B cell (primary cell): ENCODE measurements around the gene MAML2. TPM values are rescaled to one million over a fixed set of nuclear protein-coding genes. Genes with fewer than 3 reads are reported as not detected.

ENCODE experiments used
- ATAC-seq: fragments of 200-7000 bp; cut with Tn5 transposase; one replicate; pipeline ENCODE4 v1.10.0; 2021; ENCODE audit warnings: low read depth, mild to moderate bottlenecking, moderate number of reproducible peaks, moderate library complexity
- CTCF ChIA-PET: fragments of 350-600 bp; sonication (Branson Sonifier 250); formaldehyde crosslinking; loops from one replicate; lab custom pipeline; 2021; ENCODE audit warnings: antibody characterized with exemption, inconsistent platforms; lab: Charles Lee
- POLR2A ChIA-PET: fragments of 350-600 bp; sonication (Branson Sonifier 250); formaldehyde crosslinking; loops from one replicate; lab custom pipeline; 2021; ENCODE audit warnings: antibody characterized with exemption; lab: Charles Lee
- DNase-seq: peaks from one replicate; pipeline ENCODE4 v3.0.0; 2013
- H2AFZ ChIP-seq: 2 replicates; pipeline ENCODE4 v1.6.1; 2012; ENCODE audit warnings: mild to moderate bottlenecking, low read depth, low read length; ENCODE audit not compliant: insufficient read depth, poor library complexity, severe bottlenecking
- H3K27ac ChIP-seq, 2 donors: 1 replicate in 1 of 2; 2 replicates in 1 of 2; pipeline ENCODE4 v1.5.1; 2012 to 2013; ENCODE audit warnings: low read length in 2 of 2, mild to moderate bottlenecking in 2 of 2, moderate library complexity in 1 of 2
- H3K27me3 ChIP-seq, 4 experiments: fragments of 200-600 bp in 1 of 4; sonication (generic) in 1 of 4; replicated peaks in 1 of 4; 1 replicate in 2 of 4; 2 replicates in 2 of 4; pipeline versions ENCODE4 v1.6.1 to v1.7.0; 2013 to 2016; ENCODE audit warnings: low read length in 3 of 4, mild to moderate bottlenecking in 2 of 4, mixed read lengths in 1 of 4, moderate library complexity in 1 of 4; ENCODE audit not compliant: insufficient read depth in 4 of 4, control insufficient read depth in 3 of 4; ENCODE audit errors: control extremely low read depth in 1 of 4
- H3K36me3 ChIP-seq, 2 experiments: replicated peaks in 1 of 2; 1 replicate in 1 of 2; 2 replicates in 1 of 2; pipeline versions ENCODE4 v1.6.1 to v1.7.1; 2013; ENCODE audit warnings: low read length in 1 of 2; ENCODE audit not compliant: insufficient read depth in 2 of 2, control insufficient read depth in 1 of 2; ENCODE audit errors: control extremely low read depth in 1 of 2, extremely low read depth in 1 of 2
- H3K4me1 ChIP-seq, 2 donors: fragments of 200-600 bp in 1 of 2; sonication (generic) in 1 of 2; 1 replicate in 1 of 2; 2 replicates in 1 of 2; pipeline versions ENCODE4 v1.5.1 to v1.6.1; 2013 to 2017; ENCODE audit warnings: low read length in 2 of 2; ENCODE audit not compliant: control insufficient read depth in 2 of 2, insufficient read depth in 2 of 2
- H3K4me2 ChIP-seq: replicated peaks from 2 replicates; pipeline ENCODE3; 2012; ENCODE audit warnings: mild to moderate bottlenecking, low read depth, low read length; ENCODE audit not compliant: poor library complexity, severe bottlenecking
- H3K4me3 ChIP-seq, 5 experiments: fragments of 200-600 bp in 1 of 5; sonication (generic) in 1 of 5; 1 replicate in 3 of 5; 2 replicates in 2 of 5; pipeline versions ENCODE4 v1.5.1 to v1.7.0; 2011 to 2016; ENCODE audit warnings: low read length in 4 of 5, mild to moderate bottlenecking in 4 of 5, low read depth in 2 of 5, control low read depth in 1 of 5, moderate library complexity in 1 of 5; ENCODE audit not compliant: insufficient read depth in 1 of 5; ENCODE audit errors: control extremely low read depth in 1 of 5, extremely low read depth in 1 of 5
- H3K79me2 ChIP-seq: fragments of 200-600 bp; sonication (generic); one replicate; pipeline ENCODE4 v1.6.0; 2016; ENCODE audit warnings: low read length; ENCODE audit not compliant: control insufficient read depth, insufficient read depth
- H3K9ac ChIP-seq: fragments of 200-600 bp; sonication (generic); 2 replicates; pipeline ENCODE4 v1.6.1; 2017; ENCODE audit warnings: mild to moderate bottlenecking, low read length, moderate library complexity
- H3K9me3 ChIP-seq, 3 donors: one replicate each; pipeline versions ENCODE4 v1.6.1 to v1.7.1; 2013; ENCODE audit warnings: low read length in 2 of 3; ENCODE audit not compliant: control insufficient read depth in 2 of 3, insufficient read depth in 1 of 3; ENCODE audit errors: control extremely low read depth in 1 of 3
- H4K20me1 ChIP-seq: 2 replicates; pipeline ENCODE4 v1.6.0; 2012; ENCODE audit warnings: mild to moderate bottlenecking, low read length; ENCODE audit not compliant: insufficient read depth, control insufficient read depth, poor library complexity, severe bottlenecking
- H3K27ac Mint-ChIP-seq: one replicate; pipeline ENCODE4 v1.8.0; 2021; ENCODE audit warnings: mixed read lengths
- H3K27me3 Mint-ChIP-seq: one replicate; pipeline ENCODE4 v1.8.0; 2021; ENCODE audit warnings: mixed read lengths
- H3K4me1 Mint-ChIP-seq: one replicate; pipeline ENCODE4 v1.8.0; 2021; ENCODE audit warnings: mixed read lengths
- H3K4me3 Mint-ChIP-seq: one replicate; pipeline ENCODE4 v1.8.0; 2021; ENCODE audit warnings: mixed read lengths
- H3K9me3 Mint-ChIP-seq: one replicate; pipeline ENCODE4 v1.8.0; 2022; ENCODE audit warnings: mixed read lengths; ENCODE audit not compliant: insufficient read depth
- EZH2 ChIP-seq: IDR thresholded peaks from 2 replicates; pipeline ENCODE4 v1.6.1; 2012; ENCODE audit warnings: borderline replicate concordance, low read depth, mild to moderate bottlenecking, moderate library complexity, low read length; ENCODE audit not compliant: insufficient read depth, poor library complexity, severe bottlenecking
- WGBS: methylation state at CpG from one replicate; pipeline ENCODE4 v1.1.5; 2013; ENCODE audit warnings: missing lambda C conversion rate; ENCODE audit not compliant: insufficient coverage; 5-methylcytosine and 5-hydroxymethylcytosine counted together
- intact Hi-C: fragments of 100-400 bp; cut with micrococcal nuclease; formaldehyde crosslinking; loops from one replicate; pipeline ENCODE4 v1.10.0; 2022
- polyA plus RNA-seq: library from polyadenylated mRNA; depleted of rRNA; stranded (reverse); fragments of >200 nt; gene quantifications from 2 replicates; pipeline ENCODE4 v1.2.3, GENCODE V29; 2012
- total RNA-seq, 2 donors: library from RNA; stranded (reverse); fragments of 120-200 nt in 1 of 2; gene quantifications; 1 replicate in 1 of 2; 2 replicates in 1 of 2; pipeline versions ENCODE4 v1.2.3 to v1.2.4, GENCODE V29; 2013 to 2022
- TF ChIP-seq, protein P1 (sequence below): fragments of 200-600 bp; IDR thresholded peaks from one replicate; pipeline ENCODE4 v1.8.0; 2022; ENCODE audit warnings: antibody characterized with exemption, mild to moderate bottlenecking

Gene MAML2
- total and polyA plus RNA-seq, 2 donors (not counting 1 experiment from before 2014, with no cell fraction given): 10.7 to 26.4 TPM

DNA sequence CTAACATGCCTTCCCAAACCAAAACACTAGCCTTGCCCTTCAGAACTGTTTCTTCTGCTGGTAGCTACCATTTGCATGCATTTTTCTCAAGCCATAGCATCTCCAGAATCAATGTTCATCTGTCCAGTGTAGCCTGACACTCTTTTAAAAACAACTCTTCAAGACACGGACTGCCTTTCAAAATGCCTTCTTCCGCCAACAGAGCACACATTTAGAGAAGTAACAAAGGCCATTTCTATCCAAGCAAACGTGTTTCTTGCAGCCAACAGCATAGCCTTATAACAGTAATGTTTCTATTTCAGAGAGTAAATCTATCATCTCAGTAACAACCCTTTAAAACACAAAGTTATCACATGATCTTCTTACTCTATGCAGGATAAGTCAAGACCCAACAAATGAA, 275.8 kb downstream of the MAML2 start:
- H3K4me3 ChIP-seq: no peak overlapping the region
- H3K27me3 Mint-ChIP-seq: no peaks in the 10 kb centered on the region
- H2AFZ ChIP-seq: no peak overlapping the region
- no peak overlapping the region for H3K4me3 Mint-ChIP-seq
- no peak overlapping the region for H3K9ac ChIP-seq
- H4K20me1 ChIP-seq: peaks cover 6% of the 10 kb centered on the region
- H3K79me2 ChIP-seq: peaks cover 5% of the 10 kb centered on the region
- no peaks in the 10 kb centered on the region for H3K9me3 Mint-ChIP-seq
- TF ChIP-seq EZH2: no peak
- TF ChIP-seq, protein P1, sequence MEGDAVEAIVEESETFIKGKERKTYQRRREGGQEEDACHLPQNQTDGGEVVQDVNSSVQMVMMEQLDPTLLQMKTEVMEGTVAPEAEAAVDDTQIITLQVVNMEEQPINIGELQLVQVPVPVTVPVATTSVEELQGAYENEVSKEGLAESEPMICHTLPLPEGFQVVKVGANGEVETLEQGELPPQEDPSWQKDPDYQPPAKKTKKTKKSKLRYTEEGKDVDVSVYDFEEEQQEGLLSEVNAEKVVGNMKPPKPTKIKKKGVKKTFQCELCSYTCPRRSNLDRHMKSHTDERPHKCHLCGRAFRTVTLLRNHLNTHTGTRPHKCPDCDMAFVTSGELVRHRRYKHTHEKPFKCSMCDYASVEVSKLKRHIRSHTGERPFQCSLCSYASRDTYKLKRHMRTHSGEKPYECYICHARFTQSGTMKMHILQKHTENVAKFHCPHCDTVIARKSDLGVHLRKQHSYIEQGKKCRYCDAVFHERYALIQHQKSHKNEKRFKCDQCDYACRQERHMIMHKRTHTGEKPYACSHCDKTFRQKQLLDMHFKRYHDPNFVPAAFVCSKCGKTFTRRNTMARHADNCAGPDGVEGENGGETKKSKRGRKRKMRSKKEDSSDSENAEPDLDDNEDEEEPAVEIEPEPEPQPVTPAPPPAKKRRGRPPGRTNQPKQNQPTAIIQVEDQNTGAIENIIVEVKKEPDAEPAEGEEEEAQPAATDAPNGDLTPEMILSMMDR: no peak
- H3K4me1 ChIP-seq: peaks cover 0 to 2% of the 10 kb centered on the region in 2 donors
- peaks cover 20% of the 10 kb centered on the region for H3K4me1 Mint-ChIP-seq
- POLR2A ChIA-PET: no interaction called here
- DNase-seq (no peak), ATAC-seq (no peak)
- H3K27ac Mint-ChIP-seq: no peak overlapping the region
- no peaks in the 10 kb centered on the region for H3K27me3 ChIP-seq
- H3K27ac ChIP-seq: no peak overlapping the region
- peaks cover 0 to 2% of the 10 kb centered on the region in 2 experiments for H3K36me3 ChIP-seq
- CTCF ChIA-PET: interaction anchor here (2.0 kb wide), 1 partner anchor 12 kb away, joined by 12 read pairs; no protein-coding TSS in a partner anchor
- no CpG with 5 or more reads among the region's 3 CpGs for WGBS
- no peaks in the 10 kb centered on the region for H3K9me3 ChIP-seq
- H3K4me2 ChIP-seq: no peak overlapping the region
- intact Hi-C loops: no loop called here

DNA sequence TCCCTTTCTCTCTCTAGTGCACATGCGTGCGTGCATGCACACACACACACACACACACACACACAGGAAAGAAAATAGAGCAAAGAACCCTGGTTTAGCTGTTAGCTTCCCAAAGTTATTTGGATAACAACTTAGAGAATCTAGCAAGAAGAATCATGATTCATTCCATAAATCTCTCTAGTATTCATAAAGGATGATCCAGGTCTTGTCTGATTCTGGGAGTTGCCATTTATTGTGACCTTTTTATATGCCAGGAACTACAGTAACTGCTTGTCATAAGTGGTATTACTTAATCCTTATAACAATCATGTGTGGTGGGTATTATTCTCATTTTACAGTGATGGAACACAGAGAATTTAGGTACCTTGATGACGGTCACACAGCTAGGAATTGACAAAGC, 277.6 kb downstream of the MAML2 start:
- Histone ChIP-seq H3K27me3 (no peaks in the 10 kb centered on the region), H2AFZ (no peak overlapping the region), H4K20me1 (peaks cover 6% of the 10 kb centered on the region), H3K4me1 (peaks cover 0 to 2% of the 10 kb centered on the region in 2 donors), H3K27ac (no peak overlapping the region), H3K4me2 (no peak overlapping the region), H3K9ac (no peak overlapping the region), H3K9me3 (no peaks in the 10 kb centered on the region), H3K79me2 (peaks cover 5% of the 10 kb centered on the region), H3K4me3 (no peak overlapping the region), H3K36me3 (no peaks in the 10 kb centered on the region)
- POLR2A ChIA-PET: no interaction called here
- 83% methylated on average over 3 of the region's 3 CpGs for WGBS
- no peak for ATAC-seq
- Mint-ChIP-seq H3K4me3 (no peak overlapping the region), H3K9me3 (no peaks in the 10 kb centered on the region), H3K4me1 (peaks cover 23% of the 10 kb centered on the region), H3K27me3 (no peaks in the 10 kb centered on the region), H3K27ac (no peak overlapping the region)
- DNase-seq: no peak
- TF ChIP-seq, protein P1: no peak
- TF ChIP-seq EZH2: no peak
- CTCF ChIA-PET: interaction anchor here (0.9 to 16.6 kb wide), 3 partner anchors 10 to 275 kb away, joined by 3 to 290 read pairs (median 5); partner anchors contain the start of gene MAML2
- intact Hi-C loops: no loop called here
